Smooth muscle cell (in vitro differentiated cells): ENCODE measurements around the gene DMWD. TPM values are rescaled to one million over a fixed set of nuclear protein-coding genes. Genes with fewer than 3 reads are reported as not detected.
A peak's percentile ranks its signal among the peaks of the same experiment; 100 is the strongest.

Source experiments
- DNase-seq: peaks from one replicate; lab custom pipeline; 2025; ENCODE audit not compliant: unreplicated experiment; lab: John Stamatoyannopoulos, UW
- H2AFZ ChIP-seq: fragments of 200-600 bp; sonication (generic); 2 replicates; pipeline ENCODE4 v1.6.0; 2016; ENCODE audit warnings: antibody characterized with exemption, low read depth, mild to moderate bottlenecking
- H3F3A ChIP-seq: fragments of 200-600 bp; sonication (generic); 2 replicates; pipeline ENCODE4 v1.6.0; 2017; ENCODE audit warnings: antibody characterized with exemption, low read depth
- H3K27ac ChIP-seq: fragments of 200-600 bp; sonication (generic); 2 replicates; pipeline ENCODE4 v1.5.1; 2016; ENCODE audit warnings: low read depth, mild to moderate bottlenecking
- H3K27me3 ChIP-seq: fragments of 200-600 bp; sonication (generic); 2 replicates; pipeline ENCODE4 v1.6.1; 2016; ENCODE audit warnings: low read depth, mild to moderate bottlenecking
- H3K36me3 ChIP-seq: fragments of 200-600 bp; sonication (generic); 2 replicates; pipeline ENCODE4 v1.5.1; 2016; ENCODE audit warnings: low read depth
- H3K4me1 ChIP-seq: fragments of 200-600 bp; sonication (generic); 2 replicates; pipeline ENCODE4 v1.5.1; 2016; ENCODE audit warnings: low read depth
- H3K4me2 ChIP-seq: fragments of 200-600 bp; sonication (generic); 2 replicates; pipeline ENCODE4 v1.6.0; 2016; ENCODE audit warnings: mild to moderate bottlenecking
- H3K4me3 ChIP-seq: fragments of 200-600 bp; sonication (generic); 2 replicates; pipeline ENCODE4 v1.5.1; 2016; ENCODE audit warnings: mild to moderate bottlenecking
- H3K79me2 ChIP-seq: fragments of 200-600 bp; sonication (generic); 2 replicates; pipeline ENCODE4 v1.6.0; 2016; ENCODE audit warnings: low read depth, mild to moderate bottlenecking
- H3K9ac ChIP-seq: fragments of 200-600 bp; sonication (generic); 2 replicates; pipeline ENCODE4 v1.6.0; 2016; ENCODE audit warnings: low read depth
- H3K9me3 ChIP-seq: fragments of 200-600 bp; sonication (generic); replicated peaks from 2 replicates; pipeline ENCODE4 v1.5.1; 2016; ENCODE audit warnings: low read depth
- H4K20me1 ChIP-seq: fragments of 200-600 bp; sonication (generic); 2 replicates; pipeline ENCODE4 v1.6.0; 2016; ENCODE audit warnings: low read depth
- WGBS: methylation state at CpG from one replicate; pipeline ENCODE4 v1.1.7; 2016; ENCODE audit warnings: low lambda C conversion rate; 5-methylcytosine and 5-hydroxymethylcytosine counted together
- polyA plus RNA-seq: library from polyadenylated mRNA; unstranded; fragments of >200 nt; fragmentation: Nextera tagmentation; extraction: Ambion mirVana; gene quantifications from 2 replicates; pipeline ENCODE4 v1.2.1, GENCODE V29; 2016
- total RNA-seq: library from RNA; depleted of rRNA; stranded (reverse); fragments of >200 nt; gene quantifications from 2 replicates; pipeline ENCODE4 v1.2.3, GENCODE V29; 2014
- TF ChIP-seq, protein P1 (sequence below): fragments of 200-600 bp; sonication (generic); IDR thresholded peaks from 2 replicates; pipeline ENCODE4 v1.5.1; 2017; ENCODE audit warnings: borderline replicate concordance, mild to moderate bottlenecking, antibody characterized with exemption; ENCODE audit not compliant: insufficient read depth, poor library complexity, severe bottlenecking

The DMWD gene
- total and polyA plus RNA-seq, 2 experiments from 2014 or later = 16.1 to 57.6 TPM

GRCh38 chr19:45793876-45794275 is 1.2 kb upstream of the DMWD start:
- 61% methylated on average over 6 of the region's 6 CpGs for WGBS
- TF ChIP-seq, protein P1, sequence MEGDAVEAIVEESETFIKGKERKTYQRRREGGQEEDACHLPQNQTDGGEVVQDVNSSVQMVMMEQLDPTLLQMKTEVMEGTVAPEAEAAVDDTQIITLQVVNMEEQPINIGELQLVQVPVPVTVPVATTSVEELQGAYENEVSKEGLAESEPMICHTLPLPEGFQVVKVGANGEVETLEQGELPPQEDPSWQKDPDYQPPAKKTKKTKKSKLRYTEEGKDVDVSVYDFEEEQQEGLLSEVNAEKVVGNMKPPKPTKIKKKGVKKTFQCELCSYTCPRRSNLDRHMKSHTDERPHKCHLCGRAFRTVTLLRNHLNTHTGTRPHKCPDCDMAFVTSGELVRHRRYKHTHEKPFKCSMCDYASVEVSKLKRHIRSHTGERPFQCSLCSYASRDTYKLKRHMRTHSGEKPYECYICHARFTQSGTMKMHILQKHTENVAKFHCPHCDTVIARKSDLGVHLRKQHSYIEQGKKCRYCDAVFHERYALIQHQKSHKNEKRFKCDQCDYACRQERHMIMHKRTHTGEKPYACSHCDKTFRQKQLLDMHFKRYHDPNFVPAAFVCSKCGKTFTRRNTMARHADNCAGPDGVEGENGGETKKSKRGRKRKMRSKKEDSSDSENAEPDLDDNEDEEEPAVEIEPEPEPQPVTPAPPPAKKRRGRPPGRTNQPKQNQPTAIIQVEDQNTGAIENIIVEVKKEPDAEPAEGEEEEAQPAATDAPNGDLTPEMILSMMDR = no peak
- Histone ChIP-seq H3K4me1 (peaks cover 5% of the 10 kb centered on the region), H3K36me3 (no peaks in the 10 kb centered on the region), H3K27me3 (no peaks in the 10 kb centered on the region), H3K79me2 (peaks cover 34% of the 10 kb centered on the region), H4K20me1 (peaks cover 20% of the 10 kb centered on the region), H3K9ac (no peak overlapping the region), H3K4me3 (no peak overlapping the region), H3K27ac (no peak overlapping the region), H3F3A (no peaks in the 10 kb centered on the region), H3K4me2 (no peak overlapping the region), H2AFZ (no peak overlapping the region), H3K9me3 (no peaks in the 10 kb centered on the region)
- no peak for DNase-seq

- peaks cover 40% of the 10 kb centered on the region for H3K79me2 ChIP-seq
- 45% methylated on average over 3 of the region's 3 CpGs for WGBS
These were observed 526 bp upstream of the DMWD start for GRCh38 chr19:45793178-45793564.

GRCh38 chr19:45791744-45792469 is 738 bp downstream of the DMWD start:
- no peak overlapping the region for H2AFZ ChIP-seq
- peak overlapping the region; percentile 75 for H3K9ac ChIP-seq
- peaks cover 5% of the 10 kb centered on the region for H3K4me1 ChIP-seq
- peak overlapping the region; percentile 78 for H3K4me3 ChIP-seq
- WGBS = 14% methylated on average over 20 of the region's 31 CpGs
- peak overlapping the region; percentile 100 for H3K4me2 ChIP-seq
- peaks cover 30% of the 10 kb centered on the region for H4K20me1 ChIP-seq
- H3K36me3 ChIP-seq = no peaks in the 10 kb centered on the region
- H3K79me2 ChIP-seq = peaks cover 52% of the 10 kb centered on the region
- TF ChIP-seq, protein P1 = no peak
- DNase-seq = no peak
- no peaks in the 10 kb centered on the region for H3K9me3 ChIP-seq
- H3K27ac ChIP-seq = no peak overlapping the region
- H3F3A ChIP-seq = no peaks in the 10 kb centered on the region
- no peaks in the 10 kb centered on the region for H3K27me3 ChIP-seq

More at GRCh38 chr19:45793178-45793564, 526 bp upstream of the DMWD start:
- H4K20me1 ChIP-seq = peaks cover 27% of the 10 kb centered on the region
- peak overlapping the region; percentile 37 for H3K9ac ChIP-seq
- peaks cover 5% of the 10 kb centered on the region for H3K4me1 ChIP-seq
- TF ChIP-seq, protein P1 = no peak
- peak overlapping the region; percentile 67 for H3K27ac ChIP-seq
- peak overlapping the region; percentile 53 for H3K4me2 ChIP-seq
- H3K36me3 ChIP-seq = no peaks in the 10 kb centered on the region
- no peaks in the 10 kb centered on the region for H3K9me3 ChIP-seq
- no peaks in the 10 kb centered on the region for H3F3A ChIP-seq
- H2AFZ ChIP-seq = no peak overlapping the region
- no peak overlapping the region for H3K4me3 ChIP-seq
- no peak for DNase-seq
- no peaks in the 10 kb centered on the region for H3K27me3 ChIP-seq

- H3K4me3 ChIP-seq = no peak overlapping the region
These were observed 1.7 kb downstream of the DMWD start for GRCh38 chr19:45790942-45791341.

More at GRCh38 chr19:45790942-45791341, 1.7 kb downstream of the DMWD start:
- TF ChIP-seq, protein P1 = no peak
- 94% methylated on average over 8 of the region's 8 CpGs for WGBS
- H3K9ac ChIP-seq = no peak overlapping the region
- H2AFZ ChIP-seq = no peak overlapping the region
- H3K4me1 ChIP-seq = peaks cover 5% of the 10 kb centered on the region
- no peak overlapping the region for H3K27ac ChIP-seq
- H4K20me1 ChIP-seq = peaks cover 33% of the 10 kb centered on the region
- H3K4me2 ChIP-seq = peak overlapping the region; percentile 100
- DNase-seq = no peak
- no peaks in the 10 kb centered on the region for H3K36me3 ChIP-seq
- H3K9me3 ChIP-seq = no peaks in the 10 kb centered on the region
- H3F3A ChIP-seq = no peaks in the 10 kb centered on the region
- H3K27me3 ChIP-seq = no peaks in the 10 kb centered on the region
- H3K79me2 ChIP-seq = peaks cover 54% of the 10 kb centered on the region
